A673 (cell line): ENCODE results near the gene TRIM27.

ENCODE experiments used
- EZH2 ChIP-seq: fragments of 200-600 bp; sonication (generic); IDR thresholded peaks from 2 replicates; pipeline ENCODE4 v1.6.1; 2017; ENCODE audit warnings: borderline replicate concordance, low read depth, mild to moderate bottlenecking, mixed read lengths, antibody characterized with exemption, low read length; ENCODE audit not compliant: poor library complexity, severe bottlenecking
- TF ChIP-seq, protein P1 (sequence below): fragments of 300-800, 200-600 bp; sonication (generic); conservative IDR thresholded peaks from 2 replicates; pipeline ENCODE4 v1.5.1; 2017; ENCODE audit warnings: low read depth, mild to moderate bottlenecking, antibody characterized with exemption, low read length, moderate library complexity, mixed read lengths

DNA sequence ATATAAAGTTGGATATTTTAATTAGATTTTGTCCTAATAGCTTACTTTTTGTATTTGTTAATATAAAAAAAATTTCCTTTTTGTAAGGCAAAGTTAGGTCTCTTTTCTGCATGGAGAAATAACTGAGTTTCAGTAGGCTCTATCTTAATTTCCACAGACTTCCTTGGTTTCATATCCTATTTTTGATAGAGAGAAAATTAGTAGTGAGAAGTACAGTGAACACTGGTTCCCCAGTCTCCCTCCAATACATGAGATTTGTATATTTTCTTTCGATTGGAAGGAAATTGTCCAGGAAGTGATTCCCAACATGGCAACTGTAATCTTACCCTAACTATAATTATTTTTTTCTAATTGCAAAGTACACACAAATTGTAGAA lies 26.4 kb downstream of the TRIM27 start:
- TF ChIP-seq, protein P1, sequence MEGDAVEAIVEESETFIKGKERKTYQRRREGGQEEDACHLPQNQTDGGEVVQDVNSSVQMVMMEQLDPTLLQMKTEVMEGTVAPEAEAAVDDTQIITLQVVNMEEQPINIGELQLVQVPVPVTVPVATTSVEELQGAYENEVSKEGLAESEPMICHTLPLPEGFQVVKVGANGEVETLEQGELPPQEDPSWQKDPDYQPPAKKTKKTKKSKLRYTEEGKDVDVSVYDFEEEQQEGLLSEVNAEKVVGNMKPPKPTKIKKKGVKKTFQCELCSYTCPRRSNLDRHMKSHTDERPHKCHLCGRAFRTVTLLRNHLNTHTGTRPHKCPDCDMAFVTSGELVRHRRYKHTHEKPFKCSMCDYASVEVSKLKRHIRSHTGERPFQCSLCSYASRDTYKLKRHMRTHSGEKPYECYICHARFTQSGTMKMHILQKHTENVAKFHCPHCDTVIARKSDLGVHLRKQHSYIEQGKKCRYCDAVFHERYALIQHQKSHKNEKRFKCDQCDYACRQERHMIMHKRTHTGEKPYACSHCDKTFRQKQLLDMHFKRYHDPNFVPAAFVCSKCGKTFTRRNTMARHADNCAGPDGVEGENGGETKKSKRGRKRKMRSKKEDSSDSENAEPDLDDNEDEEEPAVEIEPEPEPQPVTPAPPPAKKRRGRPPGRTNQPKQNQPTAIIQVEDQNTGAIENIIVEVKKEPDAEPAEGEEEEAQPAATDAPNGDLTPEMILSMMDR = no peak
- no peak for TF ChIP-seq EZH2
